GM19463 (cell line): Measurements from ENCODE around the gene PHF3.
"Not testable (repeated sequence)": the region's sequence is repeated elsewhere in the genome, so short reads cannot be mapped to it uniquely, and the experiment has no call there.

Experiments used
- ATAC-seq: cut with Tn5 transposase; IDR thresholded peaks from one replicate; pipeline ENCODE4 v1.9.1; 2021; ENCODE audit warnings: mild to moderate bottlenecking, moderate library complexity; ENCODE audit not compliant: unreplicated experiment

The PHF3 gene

GRCh38 chr6:63706630-63707029 lies 71.0 kb downstream of the PHF3 start:
- ATAC-seq = no peak

GRCh38 chr6:63708631-63709030 lies 73.0 kb downstream of the PHF3 start:
- ATAC-seq = no peak

DNA sequence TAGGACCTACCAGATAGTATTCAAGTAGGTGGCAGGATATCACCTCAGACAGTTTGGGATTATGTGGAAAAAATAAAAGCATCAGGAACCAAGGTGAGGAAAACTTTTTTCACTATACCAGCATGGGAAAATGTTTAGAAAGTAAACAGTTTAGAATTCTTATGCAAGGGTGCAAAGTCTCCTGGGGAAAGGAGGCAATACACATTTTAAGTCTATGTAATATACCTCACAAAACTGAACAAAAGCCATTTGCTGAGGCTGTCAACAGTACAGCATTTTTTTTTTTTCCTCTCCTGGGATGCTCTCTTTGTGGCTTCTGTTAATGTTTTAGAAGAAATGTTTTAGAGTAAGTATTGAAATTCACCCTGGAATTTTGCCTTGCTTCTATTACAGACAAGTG lies 73.5 kb downstream of the PHF3 start:
- no peak for ATAC-seq

- ATAC-seq = no peak
These were observed 77.7 kb downstream of the PHF3 start for GRCh38 chr6:63713332-63713731.

DNA sequence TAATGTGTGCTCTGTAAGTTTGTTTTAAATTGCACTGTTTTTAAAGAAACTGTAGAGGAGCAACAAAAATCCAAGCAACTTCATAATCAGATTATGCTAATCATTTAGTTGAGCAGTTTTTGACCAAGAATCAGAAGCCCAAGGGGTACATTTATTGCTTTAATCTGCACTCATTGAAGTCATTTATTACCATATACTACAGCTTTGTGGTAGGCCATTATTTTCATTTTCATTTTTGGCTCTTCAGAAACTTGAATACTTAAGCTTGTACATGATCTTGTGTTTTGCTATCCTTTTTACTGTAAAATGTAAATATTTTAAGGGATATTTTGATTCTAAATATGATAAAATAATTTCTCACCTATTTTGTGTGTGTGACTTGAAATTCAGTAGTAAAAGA lies 78.5 kb downstream of the PHF3 start:
- ATAC-seq = no peak

DNA sequence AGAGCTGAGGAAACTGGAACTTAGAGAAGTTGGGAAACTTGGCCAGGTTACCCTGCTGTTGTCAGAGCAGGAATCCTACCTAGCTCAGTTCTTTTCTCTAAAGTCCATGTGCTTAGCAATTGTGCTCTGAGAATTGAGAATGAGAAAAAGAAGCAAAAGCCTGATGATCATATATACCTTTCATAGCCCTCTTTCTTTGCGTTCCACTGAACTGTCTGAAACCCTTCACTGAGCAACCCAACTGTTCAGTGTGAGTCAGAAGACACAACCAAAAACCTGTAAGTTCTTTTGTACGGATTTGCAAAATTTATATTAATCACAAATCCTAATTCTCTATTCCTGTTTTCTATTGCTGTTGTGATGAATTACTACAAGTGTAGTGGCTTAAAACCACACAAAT lies 80.6 kb downstream of the PHF3 start:
- no peak for ATAC-seq

DNA sequence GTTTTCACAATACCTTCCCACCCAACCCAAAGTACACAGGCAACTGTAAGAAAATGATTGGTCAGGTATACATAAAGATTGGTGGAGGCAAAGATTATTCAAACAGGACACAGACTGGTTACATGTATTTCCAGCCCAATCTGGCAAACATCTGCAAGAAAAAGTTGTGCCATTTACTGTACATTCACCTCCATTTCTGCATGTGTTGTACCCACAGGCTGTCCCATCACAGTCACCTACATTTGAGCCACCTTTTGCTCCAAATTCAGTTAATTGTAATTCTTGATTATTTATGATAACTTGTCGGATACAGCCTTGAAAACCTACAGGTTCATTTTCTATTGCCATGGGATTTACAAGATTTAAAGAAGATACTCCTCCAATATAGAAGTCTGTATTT lies 85.6 kb downstream of the PHF3 start:
- no peak for ATAC-seq

GRCh38 chr6:63724721-63725120 lies 89.1 kb downstream of the PHF3 start:
- no peak for ATAC-seq

DNA sequence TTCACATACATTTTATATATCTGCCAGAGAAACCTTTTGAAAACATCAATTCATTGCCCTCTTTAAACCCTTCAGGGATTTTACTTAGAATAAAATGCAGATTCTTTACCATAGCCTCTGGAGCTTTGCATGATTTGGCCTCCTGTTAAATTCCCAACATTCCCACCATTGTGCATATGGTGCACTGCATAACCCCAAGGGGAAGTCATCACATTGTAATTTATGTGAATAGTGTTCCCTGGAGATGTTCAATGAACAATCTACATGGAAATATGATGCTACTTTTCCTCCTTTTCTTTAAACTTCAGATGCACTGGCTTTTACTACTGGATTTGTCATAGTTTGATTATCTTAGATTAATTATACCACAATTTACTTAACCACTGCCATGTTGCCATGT lies 94.7 kb downstream of the PHF3 start:
- no peak for ATAC-seq

DNA sequence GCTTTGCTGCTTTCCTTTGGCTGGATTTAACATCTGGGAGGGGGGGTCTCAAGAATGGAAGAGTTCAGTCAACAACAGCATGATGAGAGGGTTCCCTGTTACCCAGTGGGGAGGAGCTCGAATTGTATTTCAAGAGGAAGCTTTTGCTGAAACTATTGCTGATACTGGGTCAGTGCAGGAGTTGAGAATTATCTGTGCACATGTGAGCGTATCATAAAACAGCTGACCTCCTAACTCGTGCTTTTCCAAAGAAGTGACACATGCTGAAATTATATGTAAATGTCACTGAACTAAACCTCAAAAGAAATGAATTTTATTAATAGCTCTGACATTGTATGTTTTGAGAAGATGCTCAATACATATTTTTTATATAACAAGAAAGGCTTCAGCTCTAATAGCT lies 96.3 kb downstream of the PHF3 start:
- no peak for ATAC-seq

DNA sequence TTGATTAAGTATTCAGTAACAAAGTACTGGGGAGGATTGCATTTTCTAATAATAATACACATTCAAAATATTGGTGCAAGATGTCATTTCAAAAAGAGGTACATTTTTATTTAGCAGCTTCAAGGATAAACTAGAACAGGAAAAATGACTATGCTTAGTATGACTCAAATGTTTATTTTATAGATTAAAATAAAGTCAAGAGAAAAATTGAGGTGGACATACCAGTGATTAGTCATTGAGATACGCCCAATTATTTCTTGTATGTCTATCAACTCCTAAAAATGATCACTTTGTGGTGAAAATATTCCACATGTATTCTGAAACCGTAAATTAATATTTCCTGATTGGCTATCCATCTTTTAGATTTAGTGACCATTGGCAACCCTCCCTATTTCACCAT lies 96.7 kb downstream of the PHF3 start:
- no peak for ATAC-seq

GRCh38 chr6:63734923-63735322 lies 99.3 kb downstream of the PHF3 start:
- no peak for ATAC-seq

DNA sequence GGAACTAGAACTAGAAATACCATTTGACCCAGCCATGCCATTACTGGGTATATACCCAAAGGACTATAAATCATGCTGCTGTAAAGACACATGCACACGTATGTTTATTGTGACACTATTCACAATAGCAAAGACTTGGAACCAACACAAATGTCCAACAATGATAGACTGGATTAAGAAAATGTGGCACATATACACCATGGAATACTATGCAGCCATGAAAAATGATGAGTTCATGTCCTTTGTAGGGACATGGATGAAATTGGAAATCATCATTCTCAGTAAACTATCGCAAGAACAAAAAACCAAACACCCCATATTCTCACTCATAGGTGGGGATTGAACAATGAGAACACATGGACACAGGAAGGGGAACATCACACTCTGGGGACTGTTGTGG lies 102.6 kb downstream of the PHF3 start:
- not testable (repeated sequence) for ATAC-seq

GRCh38 chr6:63739094-63739687 lies 103.6 kb downstream of the PHF3 start:
- no peak for ATAC-seq

- ATAC-seq = no peak
These were observed 105.1 kb downstream of the PHF3 start for GRCh38 chr6:63740709-63741108.

DNA sequence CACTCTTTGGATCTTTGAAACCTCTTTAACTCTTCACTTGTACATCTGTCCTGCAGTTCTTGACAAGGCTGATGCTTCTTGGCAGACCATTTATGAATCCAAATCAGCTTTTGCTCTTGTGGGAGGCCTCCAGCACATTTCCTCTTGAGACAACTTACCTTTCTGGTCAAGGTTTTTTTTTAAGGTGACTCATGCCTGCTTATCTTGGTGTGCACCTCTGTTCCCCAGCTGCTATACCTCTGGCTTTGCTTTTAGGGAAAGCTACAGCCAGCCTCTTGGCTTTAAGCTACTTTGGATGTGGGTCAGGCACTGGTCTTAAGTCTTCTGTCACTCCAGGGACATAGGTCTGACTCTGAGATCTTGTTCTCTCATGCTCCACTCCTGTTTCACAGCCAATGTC lies 106.5 kb downstream of the PHF3 start:
- no peak for ATAC-seq

DNA sequence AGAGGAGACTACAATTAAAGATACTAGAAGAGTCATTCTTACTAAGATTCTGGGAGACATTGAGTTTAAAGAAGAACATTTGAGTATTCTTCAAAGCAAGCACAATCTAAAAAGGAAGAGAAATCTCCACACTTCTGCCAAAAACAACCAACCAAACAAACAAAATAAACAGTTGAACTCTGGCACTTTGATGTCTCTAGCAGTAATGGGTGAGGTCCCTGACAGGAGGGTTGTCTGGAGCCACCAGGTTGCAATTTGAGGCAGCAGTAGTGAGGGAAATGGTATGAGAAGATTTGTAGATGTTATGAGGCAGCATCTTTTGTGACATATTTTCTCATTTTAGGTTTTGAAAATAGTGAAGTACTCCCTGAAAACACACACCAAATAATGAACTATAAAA lies 108.1 kb downstream of the PHF3 start:
- no peak for ATAC-seq

DNA sequence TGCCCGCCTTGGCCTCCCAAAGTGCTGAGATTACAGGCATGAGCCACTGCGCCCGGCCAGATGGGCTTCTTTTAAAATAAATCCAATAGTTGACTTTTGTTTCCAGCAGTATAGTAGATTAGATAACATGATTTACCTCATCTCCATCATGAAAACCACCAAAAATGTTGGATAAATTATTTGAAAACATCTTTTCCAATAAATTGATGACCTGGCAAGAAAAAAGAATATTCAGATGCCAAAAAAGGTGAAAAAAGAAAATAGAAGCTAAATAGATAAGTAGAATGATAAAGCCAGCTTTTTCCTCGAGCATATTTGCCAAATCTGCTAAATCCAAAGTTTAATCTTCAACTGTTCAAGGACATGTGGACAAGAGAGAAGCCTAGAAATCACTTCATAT lies 109.2 kb downstream of the PHF3 start:
- ATAC-seq = no peak

DNA sequence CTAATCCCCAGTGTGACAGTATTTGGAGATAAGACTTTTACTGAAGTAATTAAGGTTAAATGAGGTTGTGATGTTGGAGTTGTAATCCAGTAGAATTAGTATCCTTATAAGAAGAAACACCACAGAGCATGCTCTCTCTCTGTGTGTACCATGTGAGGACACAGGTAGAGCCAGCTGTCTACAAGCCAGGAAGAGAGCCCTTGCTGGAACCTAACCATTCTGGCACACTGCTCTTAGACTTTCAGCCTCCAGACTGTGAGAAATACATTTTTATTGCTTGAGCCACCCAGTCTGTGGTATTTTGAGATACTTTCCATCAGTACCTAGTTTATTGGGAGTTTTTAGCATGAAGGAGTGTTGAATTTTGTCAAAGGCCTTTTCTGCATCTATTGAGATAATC lies 110.2 kb downstream of the PHF3 start:
- no peak for ATAC-seq

- no peak for ATAC-seq
These were observed 114.8 kb downstream of the PHF3 start for GRCh38 chr6:63750400-63750799.

DNA sequence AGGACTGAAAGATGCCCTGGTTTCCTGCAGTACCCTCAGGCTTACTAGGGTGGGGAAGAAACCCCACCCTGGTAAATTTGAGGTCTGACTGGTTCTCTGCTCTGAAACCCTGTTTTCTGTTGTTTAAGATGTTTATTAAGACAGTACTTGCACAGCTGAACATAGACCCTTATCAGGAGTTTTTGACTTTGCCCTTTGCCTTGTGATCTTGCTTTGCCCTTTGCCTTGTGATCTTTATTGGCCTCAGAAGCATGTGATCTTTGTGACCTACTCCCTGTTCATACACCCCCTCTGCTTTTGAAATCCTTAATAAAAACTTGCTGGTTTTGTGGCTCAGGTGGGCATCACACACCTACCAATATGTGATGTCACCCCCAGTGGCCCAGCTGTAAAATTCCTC lies 121.7 kb downstream of the PHF3 start:
- not testable (repeated sequence) for ATAC-seq

- no peak for ATAC-seq
These were observed 122.2 kb downstream of the PHF3 start for GRCh38 chr6:63757826-63758225.

- ATAC-seq = no peak
These were observed 124.1 kb downstream of the PHF3 start for GRCh38 chr6:63759605-63760105.
